B cell (primary cell): ENCODE data around the gene MEGF11. TPM values are rescaled to one million over a fixed set of nuclear protein-coding genes. Genes with fewer than 3 reads are reported as not detected.

ENCODE experiments used
- ATAC-seq: fragments of 200-7000 bp; cut with Tn5 transposase; one replicate; pipeline ENCODE4 v1.10.0; 2021; ENCODE audit warnings: low read depth, mild to moderate bottlenecking, moderate number of reproducible peaks, moderate library complexity
- CTCF ChIA-PET: fragments of 350-600 bp; sonication (Branson Sonifier 250); formaldehyde crosslinking; loops from one replicate; lab custom pipeline; 2021; ENCODE audit warnings: antibody characterized with exemption, inconsistent platforms; lab: Charles Lee
- POLR2A ChIA-PET: fragments of 350-600 bp; sonication (Branson Sonifier 250); formaldehyde crosslinking; loops from one replicate; lab custom pipeline; 2021; ENCODE audit warnings: antibody characterized with exemption; lab: Charles Lee
- DNase-seq: peaks from one replicate; pipeline ENCODE4 v3.0.0; 2013
- H2AFZ ChIP-seq: 2 replicates; pipeline ENCODE4 v1.6.1; 2012; ENCODE audit warnings: mild to moderate bottlenecking, low read depth, low read length; ENCODE audit not compliant: insufficient read depth, poor library complexity, severe bottlenecking
- H3K27ac ChIP-seq, 2 donors: 1 replicate in 1 of 2; 2 replicates in 1 of 2; pipeline ENCODE4 v1.5.1; 2012 to 2013; ENCODE audit warnings: low read length in 2 of 2, mild to moderate bottlenecking in 2 of 2, moderate library complexity in 1 of 2
- H3K27me3 ChIP-seq, 4 experiments: fragments of 200-600 bp in 1 of 4; sonication (generic) in 1 of 4; replicated peaks in 1 of 4; 1 replicate in 2 of 4; 2 replicates in 2 of 4; pipeline versions ENCODE4 v1.6.1 to v1.7.0; 2013 to 2016; ENCODE audit warnings: low read length in 3 of 4, mild to moderate bottlenecking in 2 of 4, mixed read lengths in 1 of 4, moderate library complexity in 1 of 4; ENCODE audit not compliant: insufficient read depth in 4 of 4, control insufficient read depth in 3 of 4; ENCODE audit errors: control extremely low read depth in 1 of 4
- H3K36me3 ChIP-seq, 2 experiments: replicated peaks in 1 of 2; 1 replicate in 1 of 2; 2 replicates in 1 of 2; pipeline versions ENCODE4 v1.6.1 to v1.7.1; 2013; ENCODE audit warnings: low read length in 1 of 2; ENCODE audit not compliant: insufficient read depth in 2 of 2, control insufficient read depth in 1 of 2; ENCODE audit errors: control extremely low read depth in 1 of 2, extremely low read depth in 1 of 2
- H3K4me1 ChIP-seq, 2 donors: fragments of 200-600 bp in 1 of 2; sonication (generic) in 1 of 2; 1 replicate in 1 of 2; 2 replicates in 1 of 2; pipeline versions ENCODE4 v1.5.1 to v1.6.1; 2013 to 2017; ENCODE audit warnings: low read length in 2 of 2; ENCODE audit not compliant: control insufficient read depth in 2 of 2, insufficient read depth in 2 of 2
- H3K4me2 ChIP-seq: replicated peaks from 2 replicates; pipeline ENCODE3; 2012; ENCODE audit warnings: mild to moderate bottlenecking, low read depth, low read length; ENCODE audit not compliant: poor library complexity, severe bottlenecking
- H3K4me3 ChIP-seq, 5 experiments: fragments of 200-600 bp in 1 of 5; sonication (generic) in 1 of 5; 1 replicate in 3 of 5; 2 replicates in 2 of 5; pipeline versions ENCODE4 v1.5.1 to v1.7.0; 2011 to 2016; ENCODE audit warnings: low read length in 4 of 5, mild to moderate bottlenecking in 4 of 5, low read depth in 2 of 5, control low read depth in 1 of 5, moderate library complexity in 1 of 5; ENCODE audit not compliant: insufficient read depth in 1 of 5; ENCODE audit errors: control extremely low read depth in 1 of 5, extremely low read depth in 1 of 5
- H3K79me2 ChIP-seq: fragments of 200-600 bp; sonication (generic); one replicate; pipeline ENCODE4 v1.6.0; 2016; ENCODE audit warnings: low read length; ENCODE audit not compliant: control insufficient read depth, insufficient read depth
- H3K9ac ChIP-seq: fragments of 200-600 bp; sonication (generic); 2 replicates; pipeline ENCODE4 v1.6.1; 2017; ENCODE audit warnings: mild to moderate bottlenecking, low read length, moderate library complexity
- H3K9me3 ChIP-seq, 3 donors: one replicate each; pipeline versions ENCODE4 v1.6.1 to v1.7.1; 2013; ENCODE audit warnings: low read length in 2 of 3; ENCODE audit not compliant: control insufficient read depth in 2 of 3, insufficient read depth in 1 of 3; ENCODE audit errors: control extremely low read depth in 1 of 3
- H4K20me1 ChIP-seq: 2 replicates; pipeline ENCODE4 v1.6.0; 2012; ENCODE audit warnings: mild to moderate bottlenecking, low read length; ENCODE audit not compliant: insufficient read depth, control insufficient read depth, poor library complexity, severe bottlenecking
- H3K27ac Mint-ChIP-seq: one replicate; pipeline ENCODE4 v1.8.0; 2021; ENCODE audit warnings: mixed read lengths
- H3K27me3 Mint-ChIP-seq: one replicate; pipeline ENCODE4 v1.8.0; 2021; ENCODE audit warnings: mixed read lengths
- H3K4me1 Mint-ChIP-seq: one replicate; pipeline ENCODE4 v1.8.0; 2021; ENCODE audit warnings: mixed read lengths
- H3K4me3 Mint-ChIP-seq: one replicate; pipeline ENCODE4 v1.8.0; 2021; ENCODE audit warnings: mixed read lengths
- H3K9me3 Mint-ChIP-seq: one replicate; pipeline ENCODE4 v1.8.0; 2022; ENCODE audit warnings: mixed read lengths; ENCODE audit not compliant: insufficient read depth
- CTCF ChIP-seq: fragments of 200-600 bp; IDR thresholded peaks from one replicate; pipeline ENCODE4 v1.8.0; 2022; ENCODE audit warnings: antibody characterized with exemption, mild to moderate bottlenecking
- EZH2 ChIP-seq: IDR thresholded peaks from 2 replicates; pipeline ENCODE4 v1.6.1; 2012; ENCODE audit warnings: borderline replicate concordance, low read depth, mild to moderate bottlenecking, moderate library complexity, low read length; ENCODE audit not compliant: insufficient read depth, poor library complexity, severe bottlenecking
- WGBS: methylation state at CpG from one replicate; pipeline ENCODE4 v1.1.5; 2013; ENCODE audit warnings: missing lambda C conversion rate; ENCODE audit not compliant: insufficient coverage; 5-methylcytosine and 5-hydroxymethylcytosine counted together
- intact Hi-C: fragments of 100-400 bp; cut with micrococcal nuclease; formaldehyde crosslinking; loops from one replicate; pipeline ENCODE4 v1.10.0; 2022
- polyA plus RNA-seq: library from polyadenylated mRNA; depleted of rRNA; stranded (reverse); fragments of >200 nt; gene quantifications from 2 replicates; pipeline ENCODE4 v1.2.3, GENCODE V29; 2012
- total RNA-seq, 2 donors: library from RNA; stranded (reverse); fragments of 120-200 nt in 1 of 2; gene quantifications; 1 replicate in 1 of 2; 2 replicates in 1 of 2; pipeline versions ENCODE4 v1.2.3 to v1.2.4, GENCODE V29; 2013 to 2022

The MEGF11 gene
- total and polyA plus RNA-seq, 2 donors (not counting 1 experiment from before 2014, with no cell fraction given) = 0.04 to 0.34 TPM

- WGBS = 78% methylated on average over 8 of the region's 10 CpGs
- CTCF ChIA-PET = interaction anchor here (0.6 to 1.3 kb wide), 3 partner anchors 9 to 159 kb away, joined by 3 to 5 read pairs (median 3); no protein-coding TSS in a partner anchor
Measured at GRCh38 chr15:66251065-66251789, 2.3 kb downstream of the MEGF11 start.

More at GRCh38 chr15:66251065-66251789, 2.3 kb downstream of the MEGF11 start:
- intact Hi-C loops = no loop called here
- Histone ChIP-seq H3K36me3 (no peaks in the 10 kb centered on the region), H4K20me1 (no peaks in the 10 kb centered on the region), H3K4me3 (peak overlapping the region in 1 of 5 experiments; percentile 50), H3K9ac (peak overlapping the region; percentile 34), H3K4me2 (peak overlapping the region; percentile 100), H3K79me2 (no peaks in the 10 kb centered on the region), H3K27me3 (peaks cover 0 to 58% (median 29%) of the 10 kb centered on the region in 4 experiments), H3K27ac (no peak overlapping the region), H2AFZ (no peak overlapping the region), H3K9me3 (peaks cover 0 to 10% (median 0%) of the 10 kb centered on the region in 3 donors), H3K4me1 (peaks cover 32 to 33% of the 10 kb centered on the region in 2 donors)
- TF ChIP-seq CTCF = no peak
- TF ChIP-seq EZH2 = no peak
- peaks cover 59% of the 10 kb centered on the region for H3K27me3 Mint-ChIP-seq
- H3K4me1 Mint-ChIP-seq = peaks cover 27% of the 10 kb centered on the region
- ATAC-seq = no peak
- DNase-seq = no peak
- no peak overlapping the region for H3K27ac Mint-ChIP-seq
- POLR2A ChIA-PET = no interaction called here
- H3K9me3 Mint-ChIP-seq = no peaks in the 10 kb centered on the region
- peak overlapping the region; percentile 80 for H3K4me3 Mint-ChIP-seq
